HepG2 (cell line): ENCODE results near the gene MYO5B. TPM values are rescaled to one million over a fixed set of nuclear protein-coding genes. Genes with fewer than 3 reads are reported as not detected.

ENCODE experiments used
- ATAC-seq: fragments of 200-7000 bp; cut with Tn5 transposase; 3 replicates; pipeline ENCODE4 v1.9.1; 2020; ENCODE audit warnings: mild to moderate bottlenecking, moderate library complexity
- BruUV-seq: library from RNA; stranded (reverse); fragments of 400-500 nt; replicated peaks from 2 replicates; lab custom pipeline; 2021; lab: Mats Ljungman, UMichigan
- CTCF ChIA-PET: fragments of 300-600 bp; formaldehyde crosslinking; extraction: SDS; loops from one replicate; lab custom pipeline; 2021; ENCODE audit warnings: low total read pairs, inconsistent platforms, low intra/inter-chr PET ratio; lab: Yijun Ruan, JAX
- POLR2A ChIA-PET: fragments of 350-600 bp; sonication (Branson Sonifier 250); formaldehyde crosslinking; loops from one replicate; lab custom pipeline; 2020; ENCODE audit warnings: antibody characterized with exemption, inconsistent platforms; lab: Yijun Ruan, JAX
- DNase-seq: peaks from one replicate; pipeline ENCODE4 v3.0.0-alpha.2; 2015; ENCODE audit warnings: low spot score
- FAIRE-seq: peaks from 3 replicates; lab custom pipeline; 2011; peaks lifted over from hg19 to GRCh38; lab: Jason Lieb, UNC
- H2AFZ ChIP-seq: one replicate; pipeline ENCODE4 v1.6.1; 2011; ENCODE audit warnings: low read length, inconsistent platforms
- H3K27ac ChIP-seq: fragments of 300-600 bp; 3 replicates; pipeline ENCODE4 v1.8.0; 2011; ENCODE audit warnings: mixed run types, mild to moderate bottlenecking, mixed read lengths, low read length, inconsistent platforms; ENCODE audit not compliant: insufficient read depth; ENCODE audit errors: extremely low read length
- H3K27me3 ChIP-seq, 2 experiments: fragments of 200-600 bp in 1 of 2; 2 replicates in 1 of 2; 3 replicates in 1 of 2; pipeline versions ENCODE4 v1.6.0 to v1.8.0; 2011; ENCODE audit warnings: low read length in 2 of 2, mild to moderate bottlenecking in 2 of 2, moderate library complexity in 2 of 2, inconsistent platforms in 1 of 2; ENCODE audit not compliant: insufficient read depth in 2 of 2, control insufficient read depth in 1 of 2
- H3K36me3 ChIP-seq, 2 experiments: fragments of 200-600 bp in 1 of 2; replicated peaks in 1 of 2; 2 replicates in 1 of 2; 3 replicates in 1 of 2; pipeline versions ENCODE4 v1.5.1 to v1.8.0; 2011; ENCODE audit warnings: low read length in 2 of 2, inconsistent platforms in 1 of 2; ENCODE audit not compliant: insufficient read depth in 2 of 2, control insufficient read depth in 1 of 2
- H3K4me1 ChIP-seq: 2 replicates; pipeline ENCODE4 v1.5.1; 2012; ENCODE audit warnings: low read length, inconsistent platforms; ENCODE audit not compliant: insufficient read depth
- H3K4me2 ChIP-seq: 2 replicates; pipeline ENCODE4 v1.6.0; 2011; ENCODE audit warnings: low read depth, low read length, inconsistent platforms
- H3K4me3 ChIP-seq, 3 experiments: fragments of 200-600 bp in 1 of 3; sonication (generic), shearing (Covaris generic) in 1 of 3; replicated peaks in 1 of 3; 2 replicates each; pipeline ENCODE4 v1.5.1; 2011 to 2016; ENCODE audit warnings: low read length in 3 of 3, inconsistent platforms in 2 of 3, low read depth in 2 of 3, mild to moderate bottlenecking in 2 of 3, control low read depth in 1 of 3, mixed read lengths in 1 of 3; ENCODE audit not compliant: insufficient read depth in 1 of 3
- H3K79me2 ChIP-seq: one replicate; pipeline ENCODE4 v1.6.1; 2011; ENCODE audit warnings: low read length, inconsistent platforms; ENCODE audit not compliant: insufficient read depth
- H3K9ac ChIP-seq: 2 replicates; pipeline ENCODE4 v1.6.0; 2011; ENCODE audit warnings: mild to moderate bottlenecking, low read depth, low read length, inconsistent platforms; ENCODE audit not compliant: insufficient read depth
- H3K9me3 ChIP-seq: 2 replicates; pipeline ENCODE4 v1.5.1; 2012; ENCODE audit warnings: mild to moderate bottlenecking, low read length
- H4K20me1 ChIP-seq: 2 replicates; pipeline ENCODE4 v1.6.0; 2011; ENCODE audit warnings: inconsistent platforms, mild to moderate bottlenecking, low read length, moderate library complexity; ENCODE audit not compliant: insufficient read depth
- ARNT ChIP-seq: fragments of 450-650 bp; IDR thresholded peaks from 2 replicates; pipeline ENCODE4 v1.6.1; 2017
- ATRX ChIP-seq: sonication (generic); formaldehyde crosslinking; IDR thresholded peaks from 2 replicates; pipeline ENCODE4 v1.4.0; 2020; ENCODE audit warnings: missing genetic modification reagents, borderline replicate concordance
- BORCS8-MEF2B ChIP-seq: sonication (generic); formaldehyde crosslinking; IDR thresholded peaks from 2 replicates; pipeline ENCODE4 v1.8.0; 2022; ENCODE audit warnings: mild to moderate bottlenecking, missing genetic modification reagents
- CCDC6 ChIP-seq: sonication (generic); formaldehyde crosslinking; IDR thresholded peaks from 2 replicates; pipeline ENCODE4 v1.8.1; 2022; ENCODE audit warnings: mild to moderate bottlenecking, missing genetic modification reagents, moderate library complexity
- CTCF ChIP-seq: sonication (generic); formaldehyde crosslinking; IDR thresholded peaks from 2 replicates; pipeline ENCODE4 v1.5.0; 2020; ENCODE audit warnings: mild to moderate bottlenecking, missing genetic modification reagents, moderate library complexity
- KDM4B ChIP-seq: sonication (generic); formaldehyde crosslinking; IDR thresholded peaks from 2 replicates; pipeline ENCODE4 v1.4.0; 2020; ENCODE audit warnings: missing genetic modification reagents
- LBX2 ChIP-seq: sonication (generic); formaldehyde crosslinking; IDR thresholded peaks from 2 replicates; pipeline ENCODE4 v1.5.0; 2020; ENCODE audit warnings: missing genetic modification reagents, mild to moderate bottlenecking, borderline replicate concordance
- PBX2 ChIP-seq: IDR thresholded peaks from 2 replicates; pipeline ENCODE4 v1.6.1; 2016; ENCODE audit warnings: control low read depth
- RARA ChIP-seq: IDR thresholded peaks from 2 replicates; pipeline ENCODE4 v1.6.1; 2016; ENCODE audit warnings: missing genetic modification reagents, missing compliant biosample characterization
- REPIN1 ChIP-seq: sonication (generic); formaldehyde crosslinking; IDR thresholded peaks from 2 replicates; pipeline ENCODE4 v1.8.0; 2022; ENCODE audit warnings: missing genetic modification reagents, low read depth, mild to moderate bottlenecking, borderline replicate concordance
- SALL2 ChIP-seq: sonication (generic); formaldehyde crosslinking; IDR thresholded peaks from 2 replicates; pipeline ENCODE4 v1.8.1; 2023; ENCODE audit warnings: mild to moderate bottlenecking, missing genetic modification reagents, inconsistent platforms
- ZBTB46 ChIP-seq: sonication (generic); formaldehyde crosslinking; IDR thresholded peaks from 2 replicates; pipeline ENCODE4 v1.4.0; 2020; ENCODE audit warnings: mild to moderate bottlenecking, missing genetic modification reagents, borderline replicate concordance
- ZC3H4 ChIP-seq: sonication (generic); formaldehyde crosslinking; IDR thresholded peaks from 2 replicates; pipeline ENCODE4 v1.4.0; 2020; ENCODE audit warnings: missing genetic modification reagents, borderline replicate concordance
- ZNF616 ChIP-seq: sonication (generic); formaldehyde crosslinking; IDR thresholded peaks from 2 replicates; pipeline ENCODE4 v1.5.0; 2020; ENCODE audit warnings: low read depth, mild to moderate bottlenecking, missing genetic modification reagents
- ZNF879 ChIP-seq: sonication (generic); formaldehyde crosslinking; IDR thresholded peaks from 2 replicates; pipeline ENCODE4 v1.8.1; 2023; ENCODE audit warnings: missing genetic modification reagents
- ZNF883 ChIP-seq: sonication (generic); formaldehyde crosslinking; IDR thresholded peaks from 2 replicates; pipeline ENCODE4 v1.5.1; 2020; ENCODE audit warnings: mild to moderate bottlenecking, missing genetic modification reagents; ENCODE audit errors: not compliant biosample characterization
- WGBS: methylation state at CpG from one replicate; pipeline ENCODE4 v1.1.6; 2017; ENCODE audit warnings: low lambda C conversion rate; 5-methylcytosine and 5-hydroxymethylcytosine counted together
- in situ Hi-C: cut with HindIII; loops from 2 replicates; pipeline ENCODE4 v1.10.0; 2017; ENCODE audit warnings: low pct_unique_long_range_greater_than_20kb; ENCODE audit not compliant: extremely low pct_ligation_motif_present
- intact Hi-C: fragments of 100-400 bp; cut with micrococcal nuclease; formaldehyde crosslinking; loops from one replicate; pipeline ENCODE4 v1.10.0; 2022; ENCODE audit not compliant: unreplicated experiment
- polyA plus RNA-seq, 8 experiments: library from polyadenylated mRNA; depleted of rRNA in 3 of 8; stranded (reverse) in 7 of 8; unstranded in 1 of 8; fragments of >200 nt; fragmentation: Illumina TruSeq in 4 of 8; extraction: Trizol in 4 of 8; gene quantifications; 2 replicates each; pipeline versions ENCODE4 v1.2.1 to v1.2.3, GENCODE V29; 2011 to 2016; ENCODE audit warnings: low read depth in 4 of 8, missing spikeins in 1 of 8, mixed read lengths in 1 of 8; ENCODE audit not compliant: insufficient read depth in 1 of 8
- total RNA-seq, 5 experiments: library from RNA; depleted of rRNA; stranded (reverse); fragments of >200 nt; fragmentation: Illumina TruSeq; extraction: Trizol; gene quantifications; 2 replicates each; pipeline ENCODE4 v1.2.3, GENCODE V29; 2016; ENCODE audit warnings: low read depth in 1 of 5

MYO5B gene
- total and polyA plus RNA-seq, 2 of the 13 experiments (the other 11 are each of a cell fraction or from before 2014, with no cell fraction given): 13.1 to 24.0 TPM

GRCh38 chr18:49863769-49864621 lies 331.0 kb downstream of the MYO5B start (continued):
- TF ChIP-seq PBX2 (CRISPR knock-in tag): no peak
- TF ChIP-seq ZNF616: no peak
- TF ChIP-seq, all 625 proteins: peak for 0

- H2AFZ ChIP-seq: no peak overlapping the region
- intact Hi-C loops: no loop called here
- BruUV-seq: no TSS peak
- ChIA-PET POLR2A (no interaction called here), CTCF (no interaction called here)
- H4K20me1 ChIP-seq: no peaks in the 10 kb centered on the region
- H3K9ac ChIP-seq: no peak overlapping the region
- FAIRE-seq: no peak
- no peak for ATAC-seq
- no peaks in the 10 kb centered on the region for H3K9me3 ChIP-seq
- H3K4me1 ChIP-seq: peaks cover 15% of the 10 kb centered on the region
- H3K4me2 ChIP-seq: no peak overlapping the region
- H3K79me2 ChIP-seq: no peaks in the 10 kb centered on the region
- H3K4me3 ChIP-seq: no peak overlapping the region
- no peaks in the 10 kb centered on the region for H3K27me3 ChIP-seq
- in situ Hi-C loops: no loop called here
- WGBS: 91% methylated on average over 13 of the region's 13 CpGs
- no peaks in the 10 kb centered on the region; a peak in 1 of 5 replicates for H3K36me3 ChIP-seq
- TF ChIP-seq ZBTB46 (no peak), ZC3H4 (no peak), ARNT (no peak), LBX2 (CRISPR knock-in tag) (no peak), CCDC6 (CRISPR knock-in tag) (no peak), ZNF883 (no peak), SALL2 (CRISPR knock-in tag) (no peak), REPIN1 (CRISPR knock-in tag) (no peak), ZNF879 (no peak), BORCS8-MEF2B (CRISPR knock-in tag) (no peak), RARA (no peak), KDM4B (CRISPR knock-in tag) (no peak), ATRX (CRISPR knock-in tag) (no peak), CTCF (CRISPR knock-in tag) (no peak)
- DNase-seq: no peak
- no peak overlapping the region for H3K27ac ChIP-seq
Observed at GRCh38 chr18:49862656-49863385, 332.1 kb downstream of the MYO5B start.
